ENCODE results near the gene FCAR. TPM values are rescaled to one million over a fixed set of nuclear protein-coding genes. Genes with fewer than 3 reads are reported as not detected.
"Not testable (repeated sequence)": the region's sequence is repeated elsewhere in the genome, so short reads cannot be mapped to it uniquely, and the experiment has no call there.

Gene FCAR
- 2.6 TPM for total RNA-seq

GRCh38 chr19:54873990-54874389 lies at the start of gene FCAR:
Gene FCAR (plus strand): TSS chr19:54874235. CDS start chr19:54874290, 55 bp downstream.
- no peak for DNase-seq

DNA sequence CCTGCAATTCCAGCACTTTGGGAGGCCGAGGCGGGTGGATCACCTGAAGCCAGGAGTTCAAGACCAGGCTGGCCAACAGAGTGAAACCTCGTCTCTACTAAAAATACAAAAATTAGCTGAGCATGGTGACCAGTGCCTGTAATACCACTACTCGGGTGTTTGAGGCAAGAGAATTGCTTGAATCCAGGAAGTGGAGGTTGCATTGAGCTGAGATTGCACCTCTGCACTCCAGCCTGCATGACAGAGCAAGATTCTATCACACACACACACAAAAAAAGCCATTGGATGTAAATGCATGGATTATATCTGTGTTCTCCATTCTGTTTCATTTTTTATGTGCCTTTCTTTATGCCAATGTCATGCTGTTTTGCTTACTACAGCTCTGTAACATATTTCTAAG lies 49.6 kb upstream of the FCAR start:
- not testable (repeated sequence) for DNase-seq

DNA sequence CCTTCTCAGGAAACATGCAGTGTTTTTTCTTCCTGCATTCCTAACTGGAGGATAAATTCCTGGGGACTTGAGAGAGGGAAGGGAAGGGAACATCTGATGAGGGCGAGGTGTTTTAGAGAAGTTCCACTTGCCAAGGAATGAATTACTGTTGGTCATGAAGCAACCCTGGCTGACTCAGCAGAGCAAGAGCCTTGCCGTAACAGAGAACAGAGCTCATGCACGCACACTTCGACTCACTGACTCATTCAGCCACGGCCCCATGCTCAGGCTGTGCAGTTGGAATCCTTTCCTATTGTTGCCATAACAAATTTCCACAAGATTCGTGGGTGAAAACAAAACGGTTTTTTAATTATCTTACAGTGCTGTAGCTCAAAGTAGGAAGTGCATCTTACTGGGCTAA lies 48.7 kb upstream of the FCAR start:
- DNase-seq, result not testable (repeated sequence)

GRCh38 chr19:54828064-54828463 lies 46.0 kb upstream of the FCAR start:
- not testable (repeated sequence) for DNase-seq

DNA sequence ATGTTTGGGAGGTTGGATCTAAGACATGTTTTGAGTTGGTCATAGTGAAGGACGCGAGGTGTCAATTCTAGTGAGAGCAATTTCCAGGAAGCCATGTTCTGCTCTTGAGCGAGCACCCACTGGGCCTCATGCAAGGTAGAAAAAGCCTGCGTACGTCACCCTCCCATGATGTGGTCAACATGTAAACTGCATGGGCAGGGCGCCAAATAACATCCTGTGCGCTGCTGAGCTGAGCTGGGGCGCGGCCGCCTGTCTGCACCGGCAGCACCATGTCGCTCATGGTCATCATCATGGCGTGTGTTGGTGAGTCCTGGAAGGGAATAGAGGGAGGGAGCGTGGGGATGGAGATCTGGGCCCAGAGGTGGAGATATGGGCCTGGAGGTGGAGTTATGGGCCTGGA lies 41.5 kb upstream of the FCAR start, which contains the start of gene KIR2DS4:
TSS of gene KIR2DS4 (plus strand) at position 181 of the 400 bp plus-strand sequence.
- not testable (repeated sequence) for DNase-seq

- not testable (repeated sequence) for DNase-seq
These were observed 38.9 kb upstream of the FCAR start for GRCh38 chr19:54835126-54835525.

DNA sequence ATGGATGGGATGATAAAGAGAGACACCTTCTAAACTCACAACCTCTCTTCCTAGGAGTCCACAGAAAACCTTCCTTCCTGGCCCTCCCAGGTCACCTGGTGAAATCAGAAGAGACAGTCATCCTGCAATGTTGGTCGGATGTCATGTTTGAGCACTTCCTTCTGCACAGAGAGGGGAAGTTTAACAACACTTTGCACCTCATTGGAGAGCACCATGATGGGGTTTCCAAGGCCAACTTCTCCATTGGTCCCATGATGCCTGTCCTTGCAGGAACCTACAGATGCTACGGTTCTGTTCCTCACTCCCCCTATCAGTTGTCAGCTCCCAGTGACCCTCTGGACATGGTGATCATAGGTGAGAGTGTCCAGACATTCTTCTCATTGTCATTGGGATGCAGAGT lies 36.5 kb upstream of the FCAR start:
- not testable (repeated sequence) for DNase-seq

DNA sequence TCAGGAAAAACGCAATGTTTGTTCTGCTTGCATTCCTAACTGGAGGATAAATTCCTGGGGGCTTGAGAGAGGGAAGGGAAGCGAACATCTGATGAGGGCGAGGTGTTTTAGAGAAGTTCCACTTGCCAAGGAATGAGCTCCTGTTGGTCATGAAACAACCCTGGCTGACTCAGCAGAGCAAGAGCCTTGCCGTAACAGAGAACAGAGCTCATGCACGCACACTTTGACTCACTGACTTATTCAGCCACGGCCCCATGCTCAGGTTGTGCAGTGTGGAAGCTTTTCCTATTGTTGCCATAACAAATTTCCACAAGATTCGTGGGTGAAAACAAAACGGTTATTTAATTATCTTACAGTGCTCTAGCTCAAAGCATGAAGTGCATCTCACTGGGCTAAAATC lies 30.9 kb upstream of the FCAR start:
- DNase-seq, result not testable (repeated sequence)

GRCh38 chr19:54850061-54850640 lies 23.9 kb upstream of the FCAR start, which contains the start of gene KIR3DL2:
Gene KIR3DL2 (plus strand): TSS chr19:54850443. CDS start chr19:54850476, 33 bp downstream.
- not testable (repeated sequence) for DNase-seq

DNA sequence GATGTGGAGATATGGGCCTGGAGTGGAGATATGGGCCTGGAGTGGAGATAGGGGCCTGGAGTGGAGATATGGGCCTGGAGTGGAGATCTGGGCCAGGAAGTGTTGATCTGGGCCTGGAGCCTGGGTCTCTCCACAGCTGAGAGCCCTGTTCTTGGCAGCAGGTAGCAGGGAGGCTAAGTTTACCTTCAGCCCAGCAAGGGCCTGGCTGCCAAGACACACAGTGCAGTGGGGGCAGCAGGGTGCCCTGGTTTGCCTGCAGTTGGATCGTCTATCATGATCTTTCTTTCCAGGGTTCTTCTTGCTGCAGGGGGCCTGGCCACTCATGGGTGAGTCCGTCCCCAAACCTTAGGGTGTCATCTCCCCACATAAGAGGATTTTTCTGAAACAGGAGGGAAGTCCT lies 23.1 kb upstream of the FCAR start:
- no peak for DNase-seq

- no peak for DNase-seq
These were observed 22.7 kb upstream of the FCAR start for GRCh38 chr19:54851353-54851752.

GRCh38 chr19:54855241-54855640 lies 18.8 kb upstream of the FCAR start:
- not testable (repeated sequence) for DNase-seq

DNA sequence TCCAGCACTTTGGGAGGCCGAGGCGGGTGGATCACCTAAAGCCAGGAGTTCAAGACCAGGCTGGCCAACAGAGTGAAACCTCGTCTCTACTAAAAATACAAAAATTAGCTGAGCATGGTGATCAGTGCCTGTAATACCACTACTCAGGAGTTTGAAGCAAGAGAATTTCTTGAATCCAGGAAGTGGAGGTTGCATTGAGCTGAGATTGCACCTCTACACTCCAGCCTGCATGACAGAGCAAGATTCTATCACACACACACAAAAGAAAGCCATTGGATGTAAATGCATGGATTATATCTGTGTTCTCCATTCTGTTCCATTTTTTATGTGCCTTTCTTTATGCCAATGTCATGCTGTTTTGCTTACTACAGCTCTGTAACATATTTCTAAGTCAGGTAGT lies 15.6 kb upstream of the FCAR start:
- not testable (repeated sequence) for DNase-seq

DNA sequence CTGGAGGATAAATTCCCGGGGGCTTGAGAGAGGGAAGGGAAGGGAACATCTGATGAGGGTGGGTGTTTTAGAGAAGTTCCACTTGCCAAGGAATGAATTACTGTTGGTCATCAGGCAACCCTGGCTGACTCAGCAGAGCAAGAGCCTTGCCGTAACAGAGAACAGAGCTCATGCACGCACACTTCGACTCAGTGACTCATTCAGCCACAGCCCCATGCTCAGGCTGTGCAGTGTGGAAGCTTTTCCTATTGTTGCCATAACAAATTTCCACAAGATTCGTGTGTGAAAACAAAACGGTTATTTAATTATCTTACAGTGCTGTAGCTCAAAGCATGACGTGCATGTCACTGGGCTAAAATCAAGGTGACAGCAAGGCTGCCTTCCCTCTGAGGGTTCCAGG lies 14.6 kb upstream of the FCAR start:
- not testable (repeated sequence) for DNase-seq

DNA sequence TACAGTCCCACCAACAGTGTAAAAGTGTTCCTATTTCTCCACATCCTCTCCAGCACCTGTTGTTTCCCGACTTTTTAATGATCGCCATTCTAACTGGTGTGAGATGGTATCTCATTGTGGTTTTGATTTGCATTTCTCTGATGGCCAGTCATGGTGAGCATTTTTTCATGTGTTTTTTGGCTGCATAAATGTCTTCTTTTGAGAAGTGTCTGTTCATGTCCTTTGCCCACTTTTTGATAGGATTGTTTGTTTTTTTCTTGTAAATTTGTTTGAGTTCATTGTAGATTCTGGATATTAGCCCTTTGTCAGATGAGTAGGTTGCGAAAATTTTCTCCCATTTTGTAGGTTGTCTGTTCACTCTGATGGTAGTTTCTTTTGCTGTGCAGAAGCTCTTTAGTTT lies 10.6 kb upstream of the FCAR start:
- DNase-seq, result not testable (repeated sequence)

DNA sequence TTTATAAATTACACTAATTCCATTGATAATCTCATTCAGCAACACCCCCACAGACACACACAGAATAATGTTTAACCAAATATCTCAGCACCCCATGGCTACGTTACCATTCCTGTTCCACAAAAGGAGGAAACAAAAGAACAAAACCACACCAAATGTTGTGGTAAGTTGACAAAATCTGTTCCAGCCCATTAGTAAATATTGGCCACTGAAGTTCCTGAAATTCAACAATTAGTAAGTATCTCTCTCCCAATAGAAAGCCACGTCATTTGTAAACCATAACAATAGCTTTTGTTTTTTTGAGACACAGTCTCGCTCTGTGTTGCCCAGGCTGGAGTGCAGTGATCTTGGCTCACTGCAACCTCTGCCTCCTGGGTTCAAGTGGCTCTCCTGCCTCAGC lies 2.3 kb upstream of the FCAR start:
- DNase-seq, result no peak

- no peak for DNase-seq
These were observed 1.5 kb downstream of the FCAR start for GRCh38 chr19:54875506-54875905.

DNA sequence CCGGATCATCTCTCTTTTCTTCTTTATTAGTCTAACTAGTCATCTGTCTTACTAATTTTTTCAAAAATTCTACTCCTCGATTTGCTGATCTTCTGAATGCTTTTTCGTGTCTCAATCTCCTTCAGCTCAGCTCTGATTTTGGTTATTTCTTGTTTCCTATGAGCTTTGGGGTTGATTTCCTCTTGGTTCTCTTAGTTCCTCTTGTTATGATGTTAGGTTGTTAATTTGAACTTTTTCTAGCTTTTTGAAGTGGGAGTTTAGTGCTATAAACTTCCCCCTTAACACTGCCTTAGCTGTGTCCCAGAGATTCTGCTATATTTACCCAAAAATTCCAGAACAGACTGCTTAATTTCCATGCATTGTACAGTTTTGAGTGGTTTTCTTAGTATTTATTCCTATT lies 3.4 kb downstream of the FCAR start:
- DNase-seq, result no peak

GRCh38 chr19:54881884-54882283 lies 7.8 kb downstream of the FCAR start:
- DNase-seq, result no peak

DNA sequence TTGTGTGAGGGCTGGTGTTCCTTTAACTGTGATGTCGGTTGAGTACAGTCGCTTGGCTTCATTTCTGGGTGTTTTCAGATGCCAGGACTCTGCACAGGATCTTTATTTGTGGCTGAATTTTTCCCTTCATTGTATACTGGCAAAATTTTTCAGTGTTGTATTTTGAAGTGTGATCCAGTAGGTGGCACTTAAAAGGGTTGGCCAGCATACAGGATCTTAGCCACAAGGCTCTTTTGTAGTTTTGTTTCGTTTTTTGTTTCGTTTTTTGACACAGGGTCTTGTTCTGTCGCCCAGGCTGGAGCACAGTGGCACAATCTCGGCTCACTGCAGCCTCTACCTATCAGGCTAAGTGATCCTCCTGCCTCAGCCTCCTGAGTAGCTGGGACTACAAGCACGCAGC lies 8.7 kb downstream of the FCAR start:
- DNase-seq, result no peak

DNA sequence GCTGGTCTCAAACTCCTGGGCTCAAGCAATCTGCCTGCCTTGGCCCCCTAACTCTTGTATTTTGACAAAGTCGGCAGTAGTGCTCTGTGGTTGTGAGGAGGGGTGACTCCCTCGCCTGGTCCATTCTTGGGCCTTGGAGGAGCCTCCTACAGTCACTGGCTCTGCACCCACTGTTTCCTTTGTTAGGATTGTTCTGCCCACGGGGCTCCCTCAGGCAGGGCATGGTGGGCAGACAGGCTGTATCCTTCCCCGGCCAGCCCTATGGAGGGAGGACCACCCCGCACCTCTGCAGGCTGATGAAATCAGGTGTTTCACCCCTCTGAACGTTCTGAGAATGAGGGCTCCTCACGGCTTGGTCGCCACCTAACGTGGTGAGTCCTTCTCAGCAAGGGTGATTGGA lies 9.2 kb downstream of the FCAR start:
- no peak for DNase-seq

DNA sequence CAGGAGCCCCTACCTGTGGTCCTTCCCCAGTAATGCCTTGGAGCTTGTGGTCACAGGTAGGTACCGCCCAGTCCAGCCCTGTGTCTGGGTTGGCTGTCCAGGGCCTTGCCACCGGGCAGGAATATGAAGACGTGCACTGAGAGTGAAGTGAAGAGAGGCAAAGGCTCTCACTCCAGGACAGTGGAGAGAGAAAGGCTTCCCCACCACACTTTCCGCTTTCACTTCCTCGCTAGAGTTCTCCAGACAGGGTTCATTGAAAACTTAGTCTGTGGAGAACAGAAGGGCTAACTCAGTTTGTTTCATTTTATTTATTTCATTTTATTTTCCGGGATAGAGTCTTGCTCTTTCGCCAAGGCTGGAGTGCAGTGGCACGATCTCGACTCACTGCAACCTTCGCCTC lies 14.2 kb downstream of the FCAR start:
- no peak for DNase-seq

- DNase-seq, result no peak
These were observed 15.5 kb downstream of the FCAR start for GRCh38 chr19:54889566-54889965.

DNA sequence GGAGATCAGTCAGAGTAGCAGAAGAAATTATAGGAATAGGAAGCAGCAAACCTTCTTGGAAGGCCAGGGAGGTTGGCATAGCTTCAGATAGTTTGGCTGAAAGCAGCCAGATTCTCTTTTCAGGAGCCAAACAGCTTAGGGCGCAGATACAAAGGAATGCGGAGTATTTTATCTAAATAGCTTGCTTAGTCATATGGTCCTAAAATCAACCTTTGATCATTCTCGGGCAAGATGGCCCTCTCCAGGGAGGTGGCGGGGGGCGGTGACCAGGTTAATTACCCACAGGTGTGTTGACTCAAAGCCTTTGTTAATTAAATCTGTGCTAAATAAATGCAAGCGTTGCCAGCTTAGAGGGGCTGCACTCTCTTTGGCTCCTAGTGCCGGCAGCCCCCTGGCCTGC lies 19.4 kb downstream of the FCAR start:
- DNase-seq, result no peak

DNA sequence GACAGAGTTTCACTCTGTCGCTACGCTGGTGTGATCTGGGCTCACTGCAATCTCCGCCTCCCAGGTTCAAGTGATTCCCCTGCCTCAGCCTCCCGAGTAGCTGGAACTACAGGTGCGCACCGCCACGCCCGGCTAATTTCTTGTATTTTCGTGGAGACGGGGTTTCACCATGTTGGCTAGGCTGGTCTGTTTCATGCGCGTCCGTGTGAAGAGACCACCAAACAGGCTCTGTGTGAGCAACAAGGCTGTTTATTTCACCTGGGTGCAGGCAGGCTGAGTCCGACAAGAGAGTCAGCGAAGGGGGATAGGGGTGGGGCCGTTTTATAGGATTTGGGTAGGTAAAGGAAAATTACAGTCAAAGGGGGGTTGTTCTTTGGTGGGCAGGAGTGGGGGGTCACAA lies 20.1 kb downstream of the FCAR start:
- not testable (repeated sequence) for DNase-seq

Data from tongue (tissue), 2 donors.